Mesothelial cell of epicardium (in vitro differentiated cells): ENCODE data around the gene KCNA5. TPM values are rescaled to one million over a fixed set of nuclear protein-coding genes. Genes with fewer than 3 reads are reported as not detected.

Experiments
- DNase-seq, 2 experiments: peaks; one replicate each; pipeline ENCODE4 v3.0.0; 2021; ENCODE audit warnings: low spot score in 2 of 2; ENCODE audit not compliant: unreplicated experiment in 2 of 2
- H3K27ac Mint-ChIP-seq: 2 replicates; pipeline ENCODE4 v1.8.0; 2021; ENCODE audit warnings: mixed read lengths
- H3K27me3 Mint-ChIP-seq: 2 replicates; pipeline ENCODE4 v1.8.0; 2021; ENCODE audit warnings: low read depth, mixed read lengths
- H3K36me3 Mint-ChIP-seq: 2 replicates; pipeline ENCODE4 v1.8.0; 2021; ENCODE audit warnings: mixed read lengths
- H3K4me1 Mint-ChIP-seq: 2 replicates; pipeline ENCODE4 v1.8.0; 2021; ENCODE audit warnings: mixed read lengths
- H3K4me3 Mint-ChIP-seq: 2 replicates; pipeline ENCODE4 v1.8.0; 2021; ENCODE audit warnings: mild to moderate bottlenecking, moderate library complexity, mixed read lengths
- H3K9me3 Mint-ChIP-seq: 2 replicates; pipeline ENCODE4 v1.8.0; 2021; ENCODE audit warnings: mixed read lengths
- CTCF ChIP-seq: fragments of 200-600 bp; sonication (generic); IDR thresholded peaks from one replicate; pipeline ENCODE4 v1.5.0; 2021; ENCODE audit warnings: antibody characterized with exemption; ENCODE audit not compliant: unreplicated experiment
- total RNA-seq: library from RNA; stranded (reverse); gene quantifications from 3 replicates; pipeline ENCODE4 v1.2.1, GENCODE V29; 2021

Gene KCNA5
- total RNA-seq, 1 donor from 2014 or later: 0.80 TPM

GRCh38 chr12:5088586-5089264 lies 45.0 kb downstream of the KCNA5 start:
- Mint-ChIP-seq H3K9me3 (no peaks in the 10 kb centered on the region), H3K36me3 (no peaks in the 10 kb centered on the region), H3K4me3 (no peak overlapping the region), H3K4me1 (peaks cover 2% of the 10 kb centered on the region), H3K27ac (no peak overlapping the region), H3K27me3 (peaks cover 22% of the 10 kb centered on the region)
- TF ChIP-seq CTCF: no peak
- no peak for DNase-seq

- peaks cover 1% of the 10 kb centered on the region for H3K27me3 Mint-ChIP-seq
- H3K4me1 Mint-ChIP-seq: peaks cover 5% of the 10 kb centered on the region
- no peak for TF ChIP-seq CTCF
These were observed 50.9 kb downstream of the KCNA5 start for GRCh38 chr12:5094551-5094950.

GRCh38 chr12:5094986-5095385 lies 51.3 kb downstream of the KCNA5 start:
- DNase-seq: no peak
- Mint-ChIP-seq H3K36me3 (no peaks in the 10 kb centered on the region), H3K27me3 (peaks cover 3% of the 10 kb centered on the region), H3K9me3 (no peaks in the 10 kb centered on the region), H3K4me1 (peaks cover 5% of the 10 kb centered on the region), H3K4me3 (no peak overlapping the region), H3K27ac (no peak overlapping the region)
- no peak for TF ChIP-seq CTCF

More at GRCh38 chr12:5094551-5094950, 50.9 kb downstream of the KCNA5 start:
- Mint-ChIP-seq H3K4me3 (no peak overlapping the region), H3K9me3 (no peaks in the 10 kb centered on the region), H3K27ac (no peak overlapping the region), H3K36me3 (no peaks in the 10 kb centered on the region)
- DNase-seq: no peak

Other genes with a start within 250 kb of the KCNA5 start
- gene KCNA1, start 134.0 kb upstream of the KCNA5 start, total RNA-seq: not detected in 3 replicates